Activated gamma-delta T cell (primary cell): ENCODE data around the gene GAL.

Experiments
- DNase-seq: peaks from one replicate; lab custom pipeline; 2025; lab: John Stamatoyannopoulos, UW

Gene GAL

GRCh38 chr11:68659158-68659921 lies 25.0 kb upstream of the GAL start:
- no peak for DNase-seq

DNA sequence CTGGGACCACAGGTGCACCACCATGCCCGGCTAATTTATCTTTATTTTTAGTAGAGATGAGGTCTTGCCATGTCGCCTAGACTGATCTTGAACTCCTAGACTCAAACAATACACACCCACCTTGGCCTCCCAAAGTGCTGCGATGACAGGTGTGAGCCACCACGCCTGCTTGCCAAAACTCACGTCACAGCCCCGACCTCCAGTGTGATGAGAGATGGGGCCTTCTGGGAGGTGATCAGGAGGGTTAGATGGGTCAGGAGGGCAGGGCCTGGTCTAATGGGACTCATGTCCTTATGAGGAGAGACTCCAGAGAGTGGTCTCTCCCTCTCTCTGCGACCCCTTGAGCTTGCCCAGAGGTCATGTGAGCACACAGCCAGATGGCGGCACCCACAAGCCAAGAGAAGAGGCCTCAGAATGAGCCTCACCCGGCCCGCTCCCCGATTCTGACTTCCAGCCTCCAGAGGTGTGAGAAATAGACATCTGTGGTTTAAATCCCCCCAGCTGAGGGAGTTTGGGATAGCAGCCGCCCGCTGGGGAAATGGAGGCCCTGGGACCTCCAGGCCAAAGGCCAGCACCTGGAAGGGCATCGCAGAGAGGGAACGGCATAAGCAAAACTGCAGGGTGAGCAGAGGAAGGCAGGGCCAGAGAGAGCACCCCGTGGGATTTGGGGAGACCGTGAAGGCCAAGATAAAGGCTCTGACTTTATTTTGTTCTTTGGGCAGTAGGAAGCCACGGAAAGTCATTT lies 24.1 kb upstream of the GAL start:
- no peak for DNase-seq

GRCh38 chr11:68661014-68661413 lies 23.3 kb upstream of the GAL start:
- no peak for DNase-seq

DNA sequence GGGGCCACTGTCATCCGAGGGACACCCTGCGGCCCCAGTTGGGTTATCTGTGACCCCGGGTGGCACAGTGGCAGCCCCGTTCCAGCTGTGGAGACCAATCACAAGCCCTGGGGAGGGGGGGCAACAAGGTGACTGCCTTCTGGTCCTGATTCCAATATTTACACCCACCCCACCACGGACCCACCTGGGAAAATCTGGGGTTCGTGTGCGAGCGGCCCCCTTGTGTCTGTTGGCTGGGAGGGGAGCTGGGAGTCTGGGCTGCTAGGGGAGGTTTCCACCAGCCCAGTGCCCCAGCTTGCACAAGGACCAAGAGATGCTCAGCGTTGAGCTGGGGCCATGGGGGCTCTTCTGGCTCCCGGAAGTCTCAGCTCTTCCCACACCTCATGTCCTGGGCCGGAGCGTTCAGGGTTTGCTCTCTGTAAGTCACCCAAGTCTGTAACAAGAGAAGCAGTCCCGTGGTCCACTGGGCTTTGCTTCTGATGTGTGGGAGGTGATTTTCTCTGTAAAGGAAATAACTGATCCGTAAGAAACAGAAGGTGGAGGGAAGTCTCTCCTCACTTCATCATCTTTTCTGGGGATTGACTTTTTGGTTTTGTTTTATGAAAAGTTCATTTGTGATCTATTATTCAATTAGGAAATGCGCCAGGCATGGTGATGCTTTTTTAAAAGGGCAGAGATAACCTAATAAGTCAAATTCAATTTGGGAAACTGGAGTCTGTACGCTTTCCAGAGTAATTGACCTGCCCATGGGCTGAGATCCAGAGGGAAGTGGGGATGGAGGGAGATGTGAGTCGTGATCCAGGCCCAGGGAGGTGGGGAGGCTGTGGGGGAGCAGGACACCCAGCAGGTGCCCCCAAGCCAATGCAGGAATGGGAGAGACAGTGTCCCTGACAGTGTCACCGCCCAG lies 22.4 kb upstream of the GAL start:
- no peak for DNase-seq

DNA sequence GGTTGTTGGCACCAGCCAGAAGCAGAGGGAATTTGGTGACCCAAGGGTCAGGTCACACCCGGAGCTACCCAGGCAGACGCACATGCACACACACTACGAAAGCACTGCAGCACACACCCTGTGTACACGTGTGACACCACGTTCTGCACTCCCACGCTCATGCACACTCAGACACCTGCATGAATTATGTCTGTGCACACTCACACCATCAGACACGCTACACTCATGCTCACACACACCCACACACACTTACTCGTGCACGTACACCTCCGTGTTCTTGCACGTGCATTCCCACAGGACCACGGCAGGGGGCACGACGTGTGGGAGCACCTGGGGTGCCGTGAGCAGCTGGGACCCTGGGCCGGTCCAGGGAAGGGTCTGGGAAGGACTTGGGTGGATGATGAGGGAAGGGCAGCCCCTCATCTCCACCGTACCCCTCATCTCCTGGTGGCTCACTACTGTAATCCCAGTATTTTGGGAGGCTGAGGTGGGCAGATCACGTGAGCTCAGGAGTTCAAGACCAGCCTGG lies 20.8 kb upstream of the GAL start:
- DNase-seq = no peak

DNA sequence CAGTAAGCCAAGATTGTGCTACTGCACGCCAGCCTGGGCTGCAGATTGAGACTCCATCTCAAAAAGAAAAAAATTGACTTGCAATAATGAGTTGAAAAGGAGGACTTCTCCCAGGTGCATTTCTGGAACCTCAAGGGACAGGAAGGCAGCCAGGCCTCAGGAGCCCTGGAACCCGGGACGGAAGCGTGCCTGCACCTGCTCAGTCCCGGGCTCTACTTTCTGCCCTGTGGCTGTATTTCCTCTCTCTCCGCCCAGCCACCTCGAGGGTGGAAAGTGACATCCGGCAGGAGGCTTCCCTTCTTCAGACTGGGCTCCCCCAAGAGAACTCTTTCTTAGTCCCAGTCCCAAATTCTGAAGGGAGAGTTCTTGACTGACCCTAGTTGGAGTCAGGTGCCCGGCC lies 20.2 kb upstream of the GAL start:
- DNase-seq = no peak

DNA sequence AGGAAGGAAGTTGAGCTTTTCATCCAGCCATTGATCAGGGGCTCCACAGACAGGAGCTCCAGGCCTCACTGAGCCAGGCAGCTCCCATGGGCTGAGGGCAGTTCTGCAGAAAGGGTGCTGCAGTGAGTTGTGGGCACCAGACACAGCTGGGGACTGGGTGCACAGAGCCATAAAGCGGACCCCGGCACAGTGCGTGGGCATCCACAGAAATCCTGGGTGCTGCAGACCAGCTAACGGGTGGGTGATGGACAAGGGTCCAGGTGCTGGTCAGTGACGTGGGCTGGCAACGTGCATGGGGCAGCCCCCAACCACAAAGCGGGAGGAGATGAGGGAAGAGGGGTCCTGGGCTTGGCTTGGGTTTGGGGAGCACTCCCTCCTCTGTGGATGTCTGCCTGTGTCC lies 19.4 kb upstream of the GAL start:
- no peak for DNase-seq

DNA sequence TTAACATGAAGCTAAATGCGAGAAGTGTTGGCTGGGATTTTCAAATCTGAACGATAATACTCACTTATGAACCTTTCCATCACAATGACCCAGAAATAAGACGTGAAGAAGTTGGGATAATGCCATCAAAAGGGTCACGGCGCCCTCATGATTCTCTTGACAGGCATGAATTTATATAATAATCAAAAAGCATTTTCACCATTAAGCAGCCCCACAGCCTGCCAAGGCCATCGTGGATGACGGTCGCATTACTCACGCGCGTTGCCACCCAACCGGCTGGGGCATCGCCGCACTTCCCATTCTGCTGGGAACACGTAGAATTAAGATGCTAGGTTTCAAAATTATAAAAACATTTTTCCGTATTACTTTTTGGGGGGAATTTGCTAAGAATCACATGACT lies 18.9 kb upstream of the GAL start:
- no peak for DNase-seq

DNA sequence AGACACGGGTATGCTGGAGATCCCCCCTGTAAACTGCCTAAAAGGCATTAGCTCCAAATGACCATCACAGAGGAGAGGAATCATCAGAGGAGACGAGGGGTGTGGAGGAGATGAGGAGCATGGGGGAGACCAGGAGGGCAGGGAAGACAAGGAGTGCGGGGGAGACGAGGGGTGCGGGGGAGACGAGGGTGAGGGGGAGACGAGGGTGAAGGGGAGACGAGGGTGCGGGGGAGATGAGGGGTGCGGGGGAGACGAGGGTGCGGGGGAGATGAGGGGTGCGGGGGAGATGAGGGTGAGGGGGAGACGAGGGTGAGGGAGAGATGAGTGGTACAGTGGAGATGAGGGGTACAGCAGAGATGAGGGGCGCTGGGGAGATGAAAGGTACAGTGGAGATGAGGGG lies 17.5 kb upstream of the GAL start:
- DNase-seq = no peak

DNA sequence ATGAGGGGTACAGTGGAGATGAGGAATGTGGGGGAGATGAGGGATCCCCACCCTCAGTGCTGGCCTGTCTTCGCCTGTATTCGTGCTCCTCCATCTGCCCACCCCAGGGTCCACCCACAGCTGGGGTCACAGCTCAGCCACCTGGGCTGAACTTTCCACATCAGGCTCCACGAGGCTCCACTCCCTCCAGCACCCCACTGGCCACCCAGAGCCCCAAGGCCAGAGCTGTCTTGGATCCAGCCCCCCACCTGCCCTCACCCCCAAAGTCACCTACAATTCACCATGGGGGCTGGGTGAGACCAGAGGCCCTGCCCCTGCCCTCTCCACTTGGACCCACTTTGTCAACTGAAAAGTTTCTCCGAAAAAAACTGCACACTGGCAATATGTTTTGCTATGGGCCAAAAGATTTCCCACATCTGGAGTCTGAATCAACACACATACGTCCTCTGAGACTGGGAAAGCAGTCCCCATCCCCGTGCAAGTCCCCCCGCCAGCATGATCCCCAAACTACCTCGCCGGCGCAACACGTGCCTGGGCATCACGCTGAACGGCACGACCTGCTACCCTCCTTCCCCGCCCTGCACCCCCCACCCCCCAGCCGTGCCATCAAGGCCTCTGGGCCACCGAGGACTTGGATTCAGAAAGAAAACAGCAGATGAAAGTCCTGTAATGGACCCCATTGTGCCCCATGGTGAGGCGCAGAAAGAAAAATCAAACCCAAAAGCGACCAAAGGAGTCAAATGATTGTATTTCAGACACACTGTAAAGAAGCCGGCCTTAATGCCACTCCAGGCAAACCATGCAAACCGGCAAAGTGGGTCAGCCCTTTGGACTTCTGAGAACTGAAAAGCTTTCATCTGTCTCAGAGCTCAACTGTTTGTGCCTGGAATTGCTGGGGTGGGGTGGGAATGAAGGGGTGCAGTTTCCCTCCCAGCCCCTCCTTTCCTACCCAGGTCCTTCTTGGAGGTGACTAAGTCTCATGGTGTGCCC lies 16.5 kb upstream of the GAL start:
- DNase-seq = no peak

DNA sequence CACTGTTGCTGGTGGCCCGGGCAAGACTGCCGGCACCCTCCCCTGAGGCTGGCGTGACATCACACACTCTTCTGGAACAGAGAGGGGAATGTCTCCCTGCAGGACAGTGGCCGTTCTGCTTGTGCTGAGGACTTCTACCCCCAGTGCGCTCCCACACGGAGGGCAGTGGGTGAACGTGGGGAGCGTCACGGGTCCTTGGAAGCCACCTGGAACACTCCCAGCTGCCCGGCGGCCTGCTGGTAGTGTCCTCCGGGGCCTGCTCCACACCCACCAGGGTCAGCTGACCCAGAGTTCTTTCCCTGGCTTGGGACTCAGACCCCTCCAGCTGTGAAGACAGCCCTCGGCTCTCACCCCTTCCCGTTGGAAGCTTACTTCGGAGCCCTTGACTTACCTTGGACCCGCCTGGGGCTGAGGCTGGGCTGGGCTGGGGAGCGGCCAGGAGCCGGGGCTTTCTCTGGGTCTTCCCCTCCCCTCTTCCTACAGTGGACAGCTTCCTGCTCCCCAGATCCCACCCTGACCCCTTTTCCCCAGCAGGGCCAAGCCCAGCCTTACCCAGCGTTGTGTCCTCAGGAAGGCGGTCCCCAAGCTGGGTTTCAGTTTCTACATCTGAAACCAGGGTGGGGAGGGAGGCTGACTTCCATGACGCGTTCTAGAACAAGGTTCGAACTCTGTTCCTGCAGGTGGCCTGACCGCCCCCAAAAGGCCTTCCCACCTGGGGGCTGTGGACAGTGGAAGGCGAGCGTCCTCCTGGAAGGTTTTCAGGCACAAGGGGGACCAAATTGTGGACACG lies 14.8 kb upstream of the GAL start:
- no peak for DNase-seq

DNA sequence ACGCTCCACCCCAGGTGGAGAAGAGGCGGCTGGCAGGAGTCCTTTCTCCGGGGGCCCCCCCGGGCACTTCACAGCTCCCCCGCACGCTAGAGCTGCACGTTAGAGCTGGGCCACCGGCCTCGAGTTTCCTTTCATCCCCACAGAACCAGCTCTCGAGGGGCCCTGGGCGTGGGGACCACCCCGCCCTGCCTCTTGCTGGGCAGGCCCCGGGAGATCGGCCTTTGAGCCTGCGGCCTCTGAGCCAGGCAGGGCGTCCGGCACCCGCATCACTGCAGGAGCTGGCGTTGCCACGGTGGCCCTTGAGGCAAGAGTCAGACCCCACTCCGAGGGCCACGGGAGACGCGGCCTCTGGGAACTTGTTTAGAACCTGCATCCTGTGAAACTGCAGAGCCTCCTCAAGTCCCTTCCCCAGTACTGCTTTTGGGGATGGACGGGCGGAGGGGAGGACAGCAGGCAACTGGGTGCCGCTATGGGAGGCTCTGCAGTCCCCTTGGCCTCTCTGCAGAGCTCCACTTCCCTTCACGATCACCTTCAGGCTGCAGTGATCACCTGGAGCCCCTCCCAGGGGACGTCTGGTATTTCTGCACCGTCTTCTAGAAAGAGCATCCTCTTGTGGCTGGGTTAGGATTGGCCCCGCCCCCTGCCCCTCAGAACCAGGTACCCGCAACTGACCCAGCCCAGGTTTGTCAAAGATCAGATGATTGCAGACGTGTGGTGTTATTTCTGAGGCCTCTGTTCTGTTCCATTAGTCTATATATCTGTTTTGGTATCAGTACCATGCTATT lies 13.9 kb upstream of the GAL start:
- DNase-seq = no peak

DNA sequence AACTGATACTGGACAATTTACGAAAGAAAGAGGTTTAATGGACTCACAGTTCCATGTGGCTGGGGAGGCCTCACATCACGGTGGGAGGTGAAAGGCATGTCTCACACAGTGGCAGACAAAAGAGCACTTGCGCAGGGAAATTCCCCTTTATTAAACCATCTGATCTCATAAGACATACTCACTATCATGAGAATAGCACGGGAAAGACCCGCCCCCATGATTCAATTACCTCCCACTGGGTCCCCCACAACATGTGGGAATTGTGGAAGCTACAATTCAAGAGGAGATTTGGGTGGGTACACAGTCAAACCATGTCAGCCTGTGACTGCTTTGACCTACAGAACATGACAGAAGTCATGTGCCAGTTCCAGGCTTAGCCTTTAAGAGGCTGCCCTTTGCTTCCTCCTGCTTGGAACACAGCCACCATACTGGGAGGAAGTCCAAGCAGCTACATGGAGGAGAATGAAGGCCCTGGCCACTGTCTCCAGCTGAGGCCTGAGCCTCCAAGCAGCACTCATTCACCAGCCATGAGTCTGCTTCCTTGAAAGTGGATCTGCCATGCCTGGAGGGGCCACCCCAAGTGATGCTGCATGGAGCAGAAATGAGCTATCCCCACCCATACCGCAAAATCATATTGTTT lies 10.9 kb upstream of the GAL start:
- no peak for DNase-seq

DNA sequence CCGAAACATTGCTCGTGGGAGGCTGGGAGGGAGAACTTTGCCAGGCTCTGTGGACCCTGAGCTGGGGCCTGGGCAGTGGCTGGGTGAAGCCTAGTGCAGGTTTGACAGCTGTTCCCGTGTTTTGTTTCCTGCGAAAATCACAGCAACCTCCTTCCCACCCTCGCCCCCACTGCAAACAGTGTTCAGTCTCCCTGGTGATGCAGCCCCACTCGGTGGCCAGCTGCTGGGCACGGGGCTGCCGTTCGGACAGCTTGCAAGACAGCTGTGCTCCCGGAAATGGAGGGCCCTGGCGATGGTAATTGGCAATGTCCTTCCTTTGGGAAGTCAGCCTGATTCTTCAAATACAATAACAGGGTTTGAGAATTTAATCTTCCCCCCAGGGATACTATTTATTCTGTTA lies 10.4 kb upstream of the GAL start:
- no peak for DNase-seq

DNA sequence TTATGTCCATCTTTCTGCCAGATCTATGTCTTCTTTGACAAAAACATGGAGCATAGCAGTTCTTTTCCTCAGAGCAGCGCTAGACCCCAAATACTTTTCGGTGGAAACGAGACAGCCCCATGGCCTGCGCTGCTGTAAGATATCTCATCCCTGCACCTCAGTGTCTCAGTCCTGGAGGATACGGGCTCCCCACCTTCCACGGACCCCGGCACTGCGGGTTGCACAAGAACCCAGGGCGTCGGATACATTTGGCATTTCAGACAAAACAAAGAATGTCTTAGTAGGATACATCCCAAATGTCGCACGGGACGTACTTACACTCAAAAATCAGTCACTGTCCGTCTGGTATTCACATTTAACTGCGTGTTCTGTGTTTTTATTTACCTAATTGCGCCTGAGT lies 9.9 kb upstream of the GAL start:
- DNase-seq = no peak

DNA sequence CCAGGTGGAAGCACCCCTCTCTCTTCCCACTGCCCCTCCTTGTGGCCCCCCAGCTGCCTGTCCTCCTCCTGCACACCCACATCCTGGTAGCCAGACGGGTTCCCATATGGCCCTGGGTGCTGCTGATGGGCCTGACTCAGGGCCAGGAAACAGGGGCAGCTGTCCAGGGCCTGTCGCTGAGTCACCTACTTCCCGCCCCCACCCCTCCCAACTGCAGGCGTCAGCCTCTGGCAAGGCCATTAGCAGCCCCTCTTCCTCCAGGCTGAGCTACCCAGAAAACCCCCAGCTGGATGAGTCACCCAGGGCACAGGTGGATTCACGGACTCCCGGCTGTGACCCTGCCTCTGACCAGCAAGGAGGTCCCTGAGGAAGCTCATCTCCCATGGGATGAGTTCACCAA lies 6.9 kb upstream of the GAL start:
- DNase-seq = no peak

- no peak for DNase-seq
Observed at GRCh38 chr11:68678031-68678441, 6.3 kb upstream of the GAL start.

DNA sequence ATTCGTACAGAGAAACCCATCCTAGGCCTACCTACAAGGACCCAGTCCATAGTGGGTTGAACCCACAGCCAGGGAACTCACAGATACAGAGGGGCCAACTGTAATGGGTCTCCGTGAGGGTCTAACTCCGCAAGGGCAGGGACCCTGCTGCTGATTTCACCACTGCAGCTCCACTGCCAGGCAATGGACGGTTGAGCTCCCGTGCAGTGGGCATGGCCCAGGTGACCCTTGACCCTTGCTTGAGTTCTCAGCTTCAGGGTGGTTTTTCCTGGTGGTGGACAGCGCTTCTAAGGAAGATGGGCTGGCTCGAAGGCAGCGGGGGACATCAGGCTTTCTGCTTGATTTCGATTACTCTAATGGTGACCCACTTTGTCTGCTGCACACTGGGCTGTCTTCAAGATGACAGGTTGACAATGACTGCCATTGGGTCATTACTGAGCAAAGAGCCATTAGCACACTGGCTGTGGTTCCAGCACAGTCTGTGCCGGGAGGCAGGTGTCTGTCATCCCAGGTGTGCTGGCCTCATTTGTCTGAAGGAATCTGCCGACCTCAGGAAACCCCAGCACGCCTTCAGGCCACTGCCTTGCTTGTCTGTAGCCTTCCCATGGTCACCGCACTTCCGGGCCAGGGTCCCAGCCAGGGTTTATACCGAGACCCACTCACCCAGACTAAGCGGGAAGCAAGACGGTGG lies 3.7 kb upstream of the GAL start:
- no peak for DNase-seq
